ENCODE measurements around the gene ITIH4.

DNA sequence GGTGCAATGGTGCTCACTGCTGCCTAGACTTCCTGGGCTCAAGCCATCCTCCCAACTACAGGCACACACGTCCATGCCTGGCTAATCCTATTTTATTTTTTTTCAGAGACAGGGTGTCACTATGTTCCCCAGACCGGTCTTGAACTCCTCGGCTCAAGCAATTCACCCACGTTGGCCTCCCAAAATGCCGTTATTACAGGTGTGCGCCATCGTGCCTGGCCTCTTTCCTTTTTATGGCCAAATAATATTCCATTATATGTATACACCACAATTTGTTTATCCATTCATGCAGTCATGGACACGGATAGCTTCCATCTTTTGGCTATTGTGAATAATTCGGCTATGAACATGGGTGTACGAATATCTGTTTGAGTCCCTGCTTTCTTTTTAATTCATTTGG, 58.8 kb downstream of the ITIH4 start:
- TF ChIP-seq GATA3 (IDR thresholded peaks at IDR 0.05; ENCODE audit: low read depth, low read length): no peak
- no peak for TF ChIP-seq GATA2 (IDR thresholded peaks at IDR 0.05; ENCODE audit: low read depth, low read length)

Data from SH-SY5Y (cell line).